Measurements from ENCODE around the gene CALCOCO1. TPM values are rescaled to one million over a fixed set of nuclear protein-coding genes. Genes with fewer than 3 reads are reported as not detected.
"Not testable (repeated sequence)": the region's sequence is repeated elsewhere in the genome, so short reads cannot be mapped to it uniquely, and the experiment has no call there.

Gene CALCOCO1
- total and polyA plus RNA-seq, 9 donors, result 52.2 to 202 (median 142) TPM

GRCh38 chr12:53770281-53770680 lies 43.0 kb upstream of the CALCOCO1 start:
- Histone ChIP-seq H3K4me3 (no peak overlapping the region), H3K27ac (no peak overlapping the region), H3K36me3 (no peaks in the 10 kb centered on the region), H3K4me1 (ENCODE audit: insufficient read depth) (no peaks in the 10 kb centered on the region), H3K27me3 (no peaks in the 10 kb centered on the region), H3K9me3 (no peaks in the 10 kb centered on the region)
- intact Hi-C loops (cut with DNase I), result no loop called here
- no peak for TF ChIP-seq CTCF (IDR thresholded peaks at IDR 0.05)
- no peak for TF ChIP-seq POLR2A (IDR thresholded peaks at IDR 0.05)
- no peak for TF ChIP-seq EP300 (IDR thresholded peaks at IDR 0.05)
- no peak for DNase-seq

- Histone ChIP-seq H3K27me3 (no peaks in the 10 kb centered on the region), H3K4me3 (no peak overlapping the region), H3K36me3 (no peaks in the 10 kb centered on the region), H3K9me3 (no peaks in the 10 kb centered on the region), H3K4me1 (ENCODE audit: insufficient read depth) (no peaks in the 10 kb centered on the region), H3K27ac (no peak overlapping the region)
- WGBS, 3 donors, result 77 to 83% (median 81%) methylated on average over 5 of the region's 5 CpGs
- no peak for DNase-seq
- TF ChIP-seq CTCF (IDR thresholded peaks at IDR 0.05) (no peak), EP300 (IDR thresholded peaks at IDR 0.05) (no peak), POLR2A (IDR thresholded peaks at IDR 0.05) (no peak)
- intact Hi-C loops (cut with DNase I), result no loop called here
These were observed 41.7 kb upstream of the CALCOCO1 start for GRCh38 chr12:53768976-53769375.

- TF ChIP-seq POLR2A (IDR thresholded peaks at IDR 0.05), result no peak
- no peak for TF ChIP-seq EP300 (IDR thresholded peaks at IDR 0.05)
- no peak for TF ChIP-seq CTCF (IDR thresholded peaks at IDR 0.05)
- no peaks in the 10 kb centered on the region for H3K9me3 ChIP-seq
- intact Hi-C loops (cut with DNase I), result no loop called here
- DNase-seq, result no peak
- no peak overlapping the region for H3K27ac ChIP-seq
- 80 to 90% (median 87%) methylated on average over 3 of the region's 3 CpGs for WGBS, 3 donors
- no peaks in the 10 kb centered on the region for H3K36me3 ChIP-seq
- no peaks in the 10 kb centered on the region for H3K27me3 ChIP-seq
- H3K4me1 ChIP-seq (ENCODE audit: insufficient read depth), result no peaks in the 10 kb centered on the region
- H3K4me3 ChIP-seq, result no peak overlapping the region
These were observed 39.6 kb upstream of the CALCOCO1 start for GRCh38 chr12:53766881-53767280.

- intact Hi-C loops (cut with DNase I), result no loop called here
- Histone ChIP-seq H3K4me3 (no peak overlapping the region), H3K27ac (no peak overlapping the region), H3K9me3 (no peaks in the 10 kb centered on the region), H3K27me3 (no peaks in the 10 kb centered on the region), H3K36me3 (no peaks in the 10 kb centered on the region), H3K4me1 (ENCODE audit: insufficient read depth) (no peaks in the 10 kb centered on the region)
- WGBS, 3 donors, result 62 to 82% (median 74%) methylated on average over 2 of the region's 2 CpGs
- TF ChIP-seq POLR2A (IDR thresholded peaks at IDR 0.05) (no peak), CTCF (IDR thresholded peaks at IDR 0.05) (no peak)
- no peak for DNase-seq
These were observed 38.6 kb upstream of the CALCOCO1 start for GRCh38 chr12:53765891-53766290.

GRCh38 chr12:53764615-53765014 lies 37.4 kb upstream of the CALCOCO1 start:
- Histone ChIP-seq H3K27ac (no peak overlapping the region), H3K27me3 (no peaks in the 10 kb centered on the region), H3K4me1 (ENCODE audit: insufficient read depth) (no peaks in the 10 kb centered on the region), H3K9me3 (no peaks in the 10 kb centered on the region), H3K36me3 (no peaks in the 10 kb centered on the region), H3K4me3 (no peak overlapping the region)
- DNase-seq, result no peak
- 46 to 69% (median 55%) methylated on average over 4 of the region's 4 CpGs for WGBS, 3 donors
- TF ChIP-seq CTCF (IDR thresholded peaks at IDR 0.05), result no peak
- no peak for TF ChIP-seq POLR2A (IDR thresholded peaks at IDR 0.05)
- TF ChIP-seq EP300 (IDR thresholded peaks at IDR 0.05), result no peak
- intact Hi-C loops (cut with DNase I), result no loop called here

GRCh38 chr12:53762793-53763192 lies 35.5 kb upstream of the CALCOCO1 start:
- 92 to 97% (median 95%) methylated on average over 3 of the region's 3 CpGs for WGBS, 3 donors
- H3K27ac ChIP-seq; H3K27me3 ChIP-seq; DNase-seq; H3K9me3 ChIP-seq; H3K4me3 ChIP-seq; H3K4me1 ChIP-seq (ENCODE audit: insufficient read depth); H3K36me3 ChIP-seq; intact Hi-C loops (cut with DNase I): not testable (repeated sequence)
